Measurements from ENCODE around the gene RALA. TPM values are rescaled to one million over a fixed set of nuclear protein-coding genes. Genes with fewer than 3 reads are reported as not detected.

RALA gene
- total RNA-seq, 1 donor from 2014 or later = 26.7 TPM

DNA sequence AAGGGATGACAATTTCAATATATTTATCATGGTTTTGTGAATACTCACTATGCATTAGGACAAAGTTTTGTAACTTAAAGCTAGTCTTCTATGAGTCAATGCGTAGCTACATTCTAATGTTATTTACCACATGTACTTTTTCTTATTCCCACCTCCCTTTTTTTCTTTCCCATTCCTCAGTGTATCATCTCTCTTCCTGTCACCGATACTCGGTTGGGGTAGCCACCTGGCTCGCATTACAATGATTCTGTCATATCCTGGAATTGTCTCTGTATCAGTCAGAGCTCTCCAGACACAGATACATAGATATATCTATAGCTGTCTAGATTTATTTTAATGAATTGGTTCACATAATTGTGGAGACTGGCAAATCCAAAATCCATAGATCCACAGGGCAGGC lies 9.8 kb upstream of the RALA start:
- DNase-seq (ENCODE audit: low spot score) = no peak

DNA sequence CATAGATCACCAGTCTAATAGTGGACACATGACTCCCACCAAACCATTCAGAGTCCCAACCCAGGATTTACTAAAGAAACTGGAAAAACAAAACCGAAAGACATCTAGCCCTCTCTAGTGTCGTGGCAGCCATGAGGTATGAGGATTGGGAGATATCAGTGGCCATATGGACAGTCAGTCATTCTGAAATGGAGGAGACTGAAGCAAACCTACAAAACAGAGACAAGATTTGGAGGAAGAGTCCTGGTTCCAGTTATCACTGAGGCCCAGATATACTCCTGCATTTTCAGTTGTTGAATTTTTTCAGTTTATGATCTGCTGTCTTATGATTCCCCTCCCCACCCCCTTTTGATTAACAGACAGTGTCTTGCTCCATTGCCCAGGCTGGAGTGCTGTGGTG lies 9.1 kb upstream of the RALA start:
- DNase-seq (ENCODE audit: low spot score) = no peak

DNA sequence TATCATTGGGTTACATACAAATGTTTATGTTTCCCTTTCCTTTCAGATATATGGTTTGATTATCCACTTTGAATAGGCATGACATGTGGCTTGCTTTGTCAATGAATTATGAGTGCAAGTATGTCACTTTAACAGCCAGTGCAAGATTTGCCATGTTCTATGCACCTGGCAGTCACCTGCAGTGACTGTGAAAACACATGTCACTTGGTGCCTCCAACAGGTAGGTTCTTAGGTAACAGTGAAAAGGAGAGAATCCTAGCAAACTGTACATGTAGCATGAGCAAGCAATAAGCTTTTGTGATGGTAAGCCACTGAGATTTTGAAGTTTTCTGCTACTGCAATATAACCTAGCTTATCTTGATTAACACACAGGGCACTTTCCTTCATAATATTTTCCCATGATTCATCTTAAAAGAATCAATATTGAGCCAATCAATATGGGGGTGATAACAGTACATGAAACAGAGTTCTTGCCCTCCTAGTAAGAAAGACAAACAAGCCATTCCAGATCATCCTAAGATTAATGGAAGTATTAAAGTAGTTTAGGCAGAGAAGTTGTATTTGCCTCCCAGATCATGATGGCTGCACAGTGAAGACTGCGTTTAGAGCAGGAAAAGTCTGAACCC lies 7.9 kb upstream of the RALA start:
- DNase-seq (ENCODE audit: low spot score) = no peak

DNA sequence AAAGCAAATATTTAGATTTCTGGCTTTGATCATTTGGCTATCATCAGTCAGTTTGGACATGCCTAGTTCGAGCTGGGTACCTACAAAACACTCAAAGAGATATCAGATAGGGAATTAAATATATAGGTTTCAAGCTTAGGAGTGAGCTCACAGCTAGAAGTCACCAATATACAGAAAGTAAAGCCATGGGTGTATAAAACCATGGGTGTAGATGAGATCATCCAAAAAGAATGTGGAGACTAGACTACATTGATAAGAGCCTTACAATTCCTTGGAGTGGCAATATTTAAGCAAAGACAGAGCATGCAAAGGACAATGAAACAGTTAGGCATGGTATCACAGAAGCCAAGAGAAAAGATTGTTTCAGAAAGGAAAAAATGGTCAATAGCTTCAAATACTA lies 7.2 kb upstream of the RALA start:
- DNase-seq (ENCODE audit: low spot score) = no peak

GRCh38 chr7:39617005-39617404 lies 6.4 kb upstream of the RALA start:
- DNase-seq (ENCODE audit: low spot score) = no peak

DNA sequence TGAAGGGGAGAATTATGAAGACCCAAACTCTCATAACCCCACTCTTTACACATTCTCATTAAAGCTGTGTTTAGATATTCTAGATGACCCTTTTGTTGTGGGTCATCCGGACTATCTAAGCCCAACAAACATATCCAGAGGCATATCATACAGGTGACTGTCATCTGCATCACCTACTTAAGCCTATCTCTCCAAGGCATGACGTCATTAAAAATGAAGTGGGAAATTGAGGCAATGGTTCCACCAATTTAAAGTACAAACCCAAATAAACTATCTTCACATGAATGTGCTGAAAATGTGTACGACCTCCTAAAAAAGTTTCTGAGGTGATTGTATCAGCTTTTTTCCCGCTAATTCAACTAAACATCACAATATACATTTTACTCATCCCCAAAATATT lies 4.5 kb upstream of the RALA start:
- DNase-seq (ENCODE audit: low spot score) = no peak

DNA sequence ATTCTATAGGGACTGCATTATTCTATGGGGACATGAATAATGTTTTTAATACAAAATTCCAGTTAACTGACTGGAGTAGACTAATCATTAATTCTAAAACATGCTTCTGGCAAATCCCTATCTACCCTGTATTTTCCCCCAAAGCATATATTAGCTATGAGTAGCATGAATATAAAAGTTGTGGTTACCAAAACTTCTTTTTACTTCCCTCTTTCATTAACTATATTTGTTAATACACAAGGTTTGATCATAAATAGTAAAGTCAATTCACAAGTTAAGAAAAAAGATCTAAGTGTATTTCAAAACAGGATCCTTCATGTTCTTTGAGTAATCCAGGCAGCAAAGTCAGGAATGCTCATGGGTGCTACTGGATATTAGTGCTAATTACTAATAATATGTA lies 2.9 kb upstream of the RALA start:
- no peak for DNase-seq (ENCODE audit: low spot score)

GRCh38 chr7:39621261-39621660 lies 2.1 kb upstream of the RALA start:
- DNase-seq (ENCODE audit: low spot score) = no peak

DNA sequence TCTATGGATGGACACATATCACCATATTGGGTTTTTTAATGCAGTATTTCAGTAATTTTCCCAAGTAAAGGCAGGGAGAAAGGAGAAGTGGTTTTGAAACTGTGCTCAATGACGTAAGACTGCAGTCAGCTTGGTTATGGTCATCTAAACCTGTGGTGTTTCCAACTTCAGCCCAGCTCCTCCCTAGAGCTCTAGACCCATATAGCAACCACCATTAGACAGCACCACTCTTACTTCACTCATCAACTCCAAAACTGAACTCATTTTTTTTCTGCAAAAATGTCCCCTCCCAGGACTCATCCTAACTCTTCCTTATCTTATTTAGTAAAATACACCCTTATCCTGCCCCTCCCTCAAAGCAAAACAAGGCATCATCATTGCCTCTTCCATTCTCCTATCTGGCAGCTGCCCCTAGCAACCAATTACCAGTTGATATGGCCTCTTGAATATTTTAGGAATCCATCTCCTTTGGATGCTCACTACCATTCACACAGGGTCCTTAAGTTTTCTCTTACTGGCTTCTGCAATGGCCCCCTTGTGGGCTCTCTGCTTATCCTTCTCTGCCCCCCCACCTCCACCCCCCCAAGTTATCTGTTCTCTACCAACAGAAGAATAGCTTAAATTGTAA lies 1.5 kb upstream of the RALA start:
- DNase-seq (ENCODE audit: low spot score) = no peak

DNA sequence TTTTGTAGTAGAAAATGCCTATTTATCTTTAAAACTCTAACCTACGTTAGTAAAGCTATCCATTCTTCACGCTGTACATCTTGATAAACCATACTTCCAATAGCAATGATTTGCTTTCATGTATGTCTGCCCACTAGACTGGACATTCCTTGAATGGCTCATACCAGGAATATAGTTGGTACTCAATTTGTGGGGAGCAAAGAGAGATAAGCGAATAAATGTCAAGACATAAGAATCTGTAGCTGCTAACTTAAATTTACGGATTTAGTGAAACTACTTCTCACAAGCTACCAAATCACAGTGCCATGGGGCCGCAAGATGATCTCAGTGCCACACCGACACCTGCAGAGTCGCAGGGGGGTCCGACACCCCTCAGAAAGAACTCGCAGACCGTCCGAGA lies 763 bp upstream of the RALA start:
- no peak for DNase-seq (ENCODE audit: low spot score)

DNA sequence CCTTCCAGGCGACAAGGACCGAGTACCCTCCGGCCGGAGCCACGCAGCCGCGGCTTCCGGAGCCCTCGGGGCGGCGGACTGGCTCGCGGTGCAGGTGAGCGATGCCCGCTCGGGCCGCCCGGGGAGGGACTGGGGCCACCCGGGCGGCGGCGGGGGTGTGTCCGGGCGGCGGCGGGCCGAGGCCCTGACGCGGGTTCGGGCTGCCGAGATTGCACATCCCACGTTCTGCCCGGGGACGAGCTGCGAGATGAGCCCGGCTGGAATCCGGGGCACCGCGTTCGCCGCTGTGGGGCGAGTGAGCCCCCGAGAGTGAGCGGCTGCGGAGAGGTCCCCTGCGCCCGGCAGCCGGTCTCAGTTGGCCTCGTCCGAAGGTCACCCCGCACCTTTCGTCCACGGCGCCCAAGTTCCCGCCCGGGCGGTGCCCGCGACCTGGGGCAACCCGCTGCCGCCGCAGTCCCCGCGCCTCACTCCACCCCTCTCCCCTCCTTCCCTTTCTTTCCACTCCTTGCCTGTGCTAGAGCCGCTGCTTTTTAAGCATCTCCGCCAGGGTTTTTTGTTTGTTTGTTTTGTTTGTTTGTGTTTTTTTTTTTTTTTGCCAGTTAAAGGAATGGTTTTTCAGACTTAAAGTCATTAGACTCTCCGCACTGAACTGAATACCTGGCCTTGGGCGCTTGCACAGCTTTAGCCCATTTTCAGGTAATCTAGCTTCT lies 515 bp downstream of the RALA start:
- DNase-seq (ENCODE audit: low spot score) = no peak

- no peak for DNase-seq (ENCODE audit: low spot score)
Measured at GRCh38 chr7:39624442-39624807, 1.1 kb downstream of the RALA start.

DNA sequence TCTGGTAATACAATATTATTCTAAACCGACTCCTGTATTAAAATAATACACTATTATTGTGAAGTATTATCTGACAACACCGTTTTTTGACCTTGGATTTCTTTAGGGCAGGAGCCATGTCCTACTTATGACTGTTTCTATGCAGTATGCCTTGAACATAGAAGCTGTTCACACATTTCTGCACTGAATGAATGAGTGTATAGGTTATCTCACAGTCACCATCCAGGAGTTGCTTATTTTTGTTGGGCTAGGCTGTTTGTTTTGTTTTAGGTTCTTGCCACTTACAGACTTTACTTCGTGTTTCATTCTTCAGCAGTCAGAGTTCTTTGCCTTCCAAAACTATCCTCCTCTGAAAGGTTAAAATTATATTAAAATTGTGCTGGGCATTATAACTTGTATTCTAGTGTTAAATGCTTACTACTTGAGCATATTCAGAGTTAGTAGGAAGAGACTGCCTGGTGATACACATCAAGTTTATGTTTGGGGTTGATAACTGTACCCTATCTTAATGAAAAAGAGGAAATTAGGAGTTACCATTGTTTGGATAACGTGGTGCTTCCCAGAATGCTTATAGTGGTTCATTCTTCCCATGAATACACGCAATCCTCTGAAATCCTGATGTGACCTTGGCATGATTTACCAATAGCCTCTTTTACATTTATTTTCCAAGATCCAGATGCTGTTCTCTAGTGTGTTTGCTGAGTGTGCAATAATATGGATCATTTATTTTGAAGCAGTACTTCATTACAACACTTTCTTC lies 1.7 kb downstream of the RALA start:
- no peak for DNase-seq (ENCODE audit: low spot score)

DNA sequence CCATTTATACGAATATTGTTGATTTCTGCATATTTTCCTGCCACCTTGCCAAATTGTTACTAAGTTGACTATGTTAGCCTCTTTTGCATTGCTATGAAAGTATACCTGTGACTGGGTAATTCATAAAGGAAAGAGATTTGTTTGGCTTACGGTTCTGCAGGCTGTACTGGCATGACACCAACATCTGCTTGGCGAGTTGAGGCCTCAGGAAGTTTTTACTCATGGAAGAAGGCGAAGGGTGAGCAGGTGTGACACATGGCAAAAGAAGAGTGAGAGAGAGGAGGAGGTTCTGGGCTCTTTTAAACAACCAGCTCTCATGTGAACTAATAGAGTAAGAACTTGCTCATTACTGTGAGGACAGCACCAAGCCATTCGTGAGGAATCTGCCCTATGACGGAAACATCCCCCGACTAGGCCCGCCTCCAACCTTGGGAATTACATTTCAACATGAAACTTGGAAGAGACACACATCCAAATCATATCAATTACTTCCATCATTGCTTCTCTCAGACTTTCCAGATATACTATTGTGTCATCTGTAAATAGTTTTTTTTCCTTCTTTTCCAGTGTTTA lies 8.4 kb downstream of the RALA start:
- no peak for DNase-seq (ENCODE audit: low spot score)

GRCh38 chr7:39633563-39634477 lies 10.4 kb downstream of the RALA start:
- DNase-seq (ENCODE audit: low spot score) = no peak

DNA sequence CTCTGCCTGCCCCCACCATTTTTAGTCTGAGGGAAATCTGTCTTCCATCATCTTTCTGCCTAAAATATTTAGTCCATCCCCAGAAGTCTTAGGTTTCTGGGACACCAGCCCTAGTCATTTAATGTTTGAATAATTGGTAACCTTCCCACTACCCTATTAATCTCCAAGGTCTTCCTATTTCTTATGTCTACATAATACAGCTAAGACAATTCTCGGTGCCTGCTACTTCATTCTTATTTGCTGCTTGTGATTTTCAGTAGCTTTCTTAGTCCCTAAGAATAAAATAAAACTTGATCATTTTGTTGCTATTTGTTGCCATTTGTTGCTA lies 11.1 kb downstream of the RALA start:
- no peak for DNase-seq (ENCODE audit: low spot score)

GRCh38 chr7:39637400-39637799 lies 14.0 kb downstream of the RALA start:
- DNase-seq (ENCODE audit: low spot score) = no peak

- DNase-seq (ENCODE audit: low spot score) = no peak
Measured at GRCh38 chr7:39637963-39638485, 14.7 kb downstream of the RALA start.

- no peak for DNase-seq (ENCODE audit: low spot score)
Measured at GRCh38 chr7:39642896-39643295, 19.5 kb downstream of the RALA start.

DNA sequence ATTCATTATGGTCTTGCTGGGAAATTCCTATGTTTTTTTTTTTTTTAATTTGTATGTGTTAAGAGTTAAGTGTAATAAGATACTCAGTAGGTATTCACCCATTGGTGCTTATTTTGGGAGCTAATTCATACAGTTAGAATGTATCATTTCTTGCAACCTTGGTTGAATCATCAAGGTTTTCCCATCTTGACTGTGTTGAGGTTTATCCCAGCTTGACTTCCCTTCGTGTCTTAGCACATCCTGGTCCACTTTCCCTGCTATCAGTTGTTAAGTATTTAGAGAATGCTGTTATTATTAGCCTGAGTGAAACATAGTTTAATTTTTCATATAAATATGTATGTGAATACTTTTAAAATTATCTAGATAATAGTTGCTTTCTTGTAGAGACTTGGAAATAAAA lies 20.8 kb downstream of the RALA start:
- DNase-seq (ENCODE audit: low spot score) = no peak

Data from mesenteric fat pad (tissue), 1 donor.